ENCODE measurements around the gene DHRSX. TPM values are rescaled to one million over a fixed set of nuclear protein-coding genes. Genes with fewer than 3 reads are reported as not detected.
A peak's percentile ranks its signal among the peaks of the same experiment; 100 is the strongest.

Gene DHRSX
- polyA plus RNA-seq, 2 donors = 2.5 to 5.9 TPM

DNA sequence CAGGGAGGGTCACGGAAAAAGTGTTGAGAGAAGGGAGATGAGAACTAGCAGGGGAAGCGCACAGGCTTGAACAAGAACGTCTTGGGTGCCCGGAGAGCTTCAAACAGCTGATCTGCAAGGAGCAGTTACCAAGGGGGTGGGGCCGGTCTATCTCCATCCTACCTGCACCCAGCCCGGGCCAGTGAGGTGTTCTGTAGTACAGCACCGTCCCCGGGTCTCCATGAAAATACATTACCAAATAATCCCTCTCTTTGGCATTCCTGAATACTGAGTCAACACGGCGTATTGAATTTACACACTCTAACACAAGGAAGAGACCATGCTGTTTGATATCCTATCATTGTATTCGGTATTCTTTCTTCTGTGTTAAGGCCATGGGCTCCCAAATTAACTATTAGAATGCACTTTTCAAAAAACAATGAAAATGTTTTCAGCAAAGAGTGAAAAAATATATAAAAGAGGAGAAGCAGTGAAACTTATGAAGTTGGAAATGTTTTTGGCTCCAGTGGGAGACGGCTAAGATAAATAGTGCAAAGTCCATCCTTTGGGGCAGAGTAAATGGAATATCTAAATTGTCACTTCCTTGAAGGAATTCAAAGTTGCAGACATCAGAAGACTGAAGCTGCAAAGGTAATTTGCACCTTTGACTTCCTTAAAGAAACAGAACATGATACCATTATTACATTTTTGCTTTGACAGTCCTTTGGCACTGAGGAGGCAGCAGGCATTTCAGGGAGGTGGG, 90.3 kb downstream of the DHRSX start:
- H3K27ac ChIP-seq (ENCODE audit: low read depth in 2 of 2, low read length in 1 of 2) = no peak overlapping the region
- H3K27me3 ChIP-seq (ENCODE audit: control insufficient read depth in 1 of 2, insufficient read depth in 2 of 2, low read length in 2 of 2) = no peaks in the 10 kb centered on the region
- peaks cover 0 to 3% of the 10 kb centered on the region in 2 donors for H3K9me3 ChIP-seq (ENCODE audit: control insufficient read depth in 2 of 2, insufficient read depth in 1 of 2, low read depth in 1 of 2, low read length in 1 of 2)
- peaks cover 0 to 1% of the 10 kb centered on the region in 2 donors for H3K4me1 ChIP-seq (ENCODE audit: control insufficient read depth in 2 of 2, insufficient read depth in 2 of 2, low read length in 1 of 2)
- no peak overlapping the region for H3K4me3 ChIP-seq (ENCODE audit: low read depth in 1 of 2, low read length in 2 of 2)
- H3K36me3 ChIP-seq (ENCODE audit: control insufficient read depth in 2 of 2, insufficient read depth in 2 of 2, low read length in 1 of 2) = peaks cover 0 to 1% of the 10 kb centered on the region in 2 donors
- WGBS, 2 donors = 62% methylated on average over 12 of the region's 12 CpGs

- H3K27ac ChIP-seq (ENCODE audit: low read depth in 2 of 2, low read length in 1 of 2) = no peak overlapping the region
- 70 to 75% methylated on average over 8 of the region's 8 CpGs for WGBS, 2 donors
Observed at GRCh38 chrX:2409796-2410195, 91.0 kb downstream of the DHRSX start.

DNA sequence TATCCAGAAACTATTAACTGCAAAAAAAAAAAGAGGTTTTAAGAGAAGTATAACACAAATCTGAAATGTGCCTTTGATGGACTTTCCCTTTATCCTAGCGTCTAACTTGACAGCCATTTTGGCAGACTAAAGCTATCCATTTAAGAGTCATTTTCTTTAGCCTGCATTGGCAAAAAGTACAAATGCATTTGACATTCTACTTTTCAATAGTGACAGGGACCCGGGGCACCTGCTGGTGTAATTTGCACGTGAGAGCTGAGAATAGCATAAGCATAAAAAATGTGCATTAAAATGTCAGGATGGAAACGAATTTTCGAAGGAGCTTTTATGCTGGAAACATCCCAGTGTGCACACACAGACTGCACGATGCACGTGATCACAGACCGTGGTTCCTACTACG, 91.9 kb downstream of the DHRSX start:
- Histone ChIP-seq H3K9me3 (ENCODE audit: control insufficient read depth in 2 of 2, insufficient read depth in 1 of 2, low read depth in 1 of 2, low read length in 1 of 2) (peaks cover 0 to 3% of the 10 kb centered on the region in 2 donors), H3K27ac (ENCODE audit: low read depth in 2 of 2, low read length in 1 of 2) (no peak overlapping the region), H3K27me3 (ENCODE audit: control insufficient read depth in 1 of 2, insufficient read depth in 2 of 2, low read length in 2 of 2) (no peaks in the 10 kb centered on the region), H3K36me3 (ENCODE audit: control insufficient read depth in 2 of 2, insufficient read depth in 2 of 2, low read length in 1 of 2) (peaks cover 0 to 2% of the 10 kb centered on the region in 2 donors), H3K4me3 (ENCODE audit: low read depth in 1 of 2, low read length in 2 of 2) (no peak overlapping the region), H3K4me1 (ENCODE audit: control insufficient read depth in 2 of 2, insufficient read depth in 2 of 2, low read length in 1 of 2) (peaks cover 0 to 3% of the 10 kb centered on the region in 2 donors)
- 84 to 91% methylated on average over 9 of the region's 9 CpGs for WGBS, 2 donors

More at GRCh38 chrX:2409796-2410195, 91.0 kb downstream of the DHRSX start:
- H3K4me1 ChIP-seq (ENCODE audit: control insufficient read depth in 2 of 2, insufficient read depth in 2 of 2, low read length in 1 of 2) = peaks cover 0 to 3% of the 10 kb centered on the region in 2 donors
- H3K36me3 ChIP-seq (ENCODE audit: control insufficient read depth in 2 of 2, insufficient read depth in 2 of 2, low read length in 1 of 2) = peaks cover 0 to 2% of the 10 kb centered on the region in 2 donors
- H3K4me3 ChIP-seq (ENCODE audit: low read depth in 1 of 2, low read length in 2 of 2) = no peak overlapping the region
- no peaks in the 10 kb centered on the region for H3K27me3 ChIP-seq (ENCODE audit: control insufficient read depth in 1 of 2, insufficient read depth in 2 of 2, low read length in 2 of 2)
- H3K9me3 ChIP-seq (ENCODE audit: control insufficient read depth in 2 of 2, insufficient read depth in 1 of 2, low read depth in 1 of 2, low read length in 1 of 2) = peaks cover 0 to 3% of the 10 kb centered on the region in 2 donors

- no peaks in the 10 kb centered on the region for H3K27me3 ChIP-seq (ENCODE audit: control insufficient read depth in 1 of 2, insufficient read depth in 2 of 2, low read length in 2 of 2)
- H3K4me3 ChIP-seq (ENCODE audit: low read depth in 1 of 2, low read length in 2 of 2) = no peak overlapping the region
- peaks cover 4 to 6% of the 10 kb centered on the region in 2 donors for H3K4me1 ChIP-seq (ENCODE audit: control insufficient read depth in 2 of 2, insufficient read depth in 2 of 2, low read length in 1 of 2)
- H3K36me3 ChIP-seq (ENCODE audit: control insufficient read depth in 2 of 2, insufficient read depth in 2 of 2, low read length in 1 of 2) = peaks cover 2 to 3% of the 10 kb centered on the region in 2 donors
- WGBS, 2 donors = 96 to 98% methylated on average over 14 of the region's 14 CpGs
- H3K9me3 ChIP-seq (ENCODE audit: control insufficient read depth in 2 of 2, insufficient read depth in 1 of 2, low read depth in 1 of 2, low read length in 1 of 2) = peaks cover 0 to 3% of the 10 kb centered on the region in 2 donors
- no peak overlapping the region for H3K27ac ChIP-seq (ENCODE audit: low read depth in 2 of 2, low read length in 1 of 2)
Observed at GRCh38 chrX:2406891-2407518, 93.8 kb downstream of the DHRSX start.

DNA sequence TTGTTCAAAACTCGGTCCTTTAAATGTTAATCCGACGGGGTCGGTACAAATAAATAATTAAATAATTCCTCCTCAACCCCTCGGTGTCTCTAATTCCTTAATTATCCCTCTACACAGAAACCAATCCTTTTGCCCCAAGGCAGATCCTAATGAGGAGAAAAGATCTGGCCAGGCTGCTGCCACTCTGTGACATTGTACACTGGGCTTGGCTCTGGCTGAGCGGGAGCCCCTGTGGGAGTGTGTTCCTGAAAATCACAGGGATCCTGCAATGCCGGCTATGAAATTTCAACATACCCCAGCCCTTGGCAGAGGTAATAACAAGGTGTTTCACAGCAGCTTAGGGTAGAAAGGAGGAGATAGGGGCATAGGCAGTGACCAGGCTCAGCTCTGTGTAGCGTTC, 96.0 kb downstream of the DHRSX start:
- Histone ChIP-seq H3K27ac (ENCODE audit: low read depth in 2 of 2, low read length in 1 of 2) (no peak overlapping the region), H3K36me3 (ENCODE audit: control insufficient read depth in 2 of 2, insufficient read depth in 2 of 2, low read length in 1 of 2) (peaks cover 2 to 3% of the 10 kb centered on the region in 2 donors), H3K27me3 (ENCODE audit: control insufficient read depth in 1 of 2, insufficient read depth in 2 of 2, low read length in 2 of 2) (no peaks in the 10 kb centered on the region), H3K4me1 (ENCODE audit: control insufficient read depth in 2 of 2, insufficient read depth in 2 of 2, low read length in 1 of 2) (peaks cover 4 to 6% of the 10 kb centered on the region in 2 donors), H3K9me3 (ENCODE audit: control insufficient read depth in 2 of 2, insufficient read depth in 1 of 2, low read depth in 1 of 2, low read length in 1 of 2) (peaks cover 0 to 3% of the 10 kb centered on the region in 2 donors), H3K4me3 (ENCODE audit: low read depth in 1 of 2, low read length in 2 of 2) (no peak overlapping the region)
- 59 to 75% methylated on average over 8 of the region's 8 CpGs for WGBS, 2 donors

GRCh38 chrX:2402361-2402690, 98.5 kb downstream of the DHRSX start:
- Histone ChIP-seq H3K36me3 (ENCODE audit: control insufficient read depth in 2 of 2, insufficient read depth in 2 of 2, low read length in 1 of 2) (peaks cover 2 to 3% of the 10 kb centered on the region in 2 donors), H3K27me3 (ENCODE audit: control insufficient read depth in 1 of 2, insufficient read depth in 2 of 2, low read length in 2 of 2) (no peaks in the 10 kb centered on the region), H3K4me3 (ENCODE audit: low read depth in 1 of 2, low read length in 2 of 2) (no peak overlapping the region), H3K27ac (ENCODE audit: low read depth in 2 of 2, low read length in 1 of 2) (peak overlapping the region; percentile 49 to 85), H3K9me3 (ENCODE audit: control insufficient read depth in 2 of 2, insufficient read depth in 1 of 2, low read depth in 1 of 2, low read length in 1 of 2) (peaks cover 0 to 3% of the 10 kb centered on the region in 2 donors), H3K4me1 (ENCODE audit: control insufficient read depth in 2 of 2, insufficient read depth in 2 of 2, low read length in 1 of 2) (peaks cover 4 to 6% of the 10 kb centered on the region in 2 donors)
- 60 to 61% methylated on average over 7 of the region's 7 CpGs for WGBS, 2 donors

- Histone ChIP-seq H3K27me3 (ENCODE audit: control insufficient read depth in 1 of 2, insufficient read depth in 2 of 2, low read length in 2 of 2) (no peaks in the 10 kb centered on the region), H3K9me3 (ENCODE audit: control insufficient read depth in 2 of 2, insufficient read depth in 1 of 2, low read depth in 1 of 2, low read length in 1 of 2) (no peaks in the 10 kb centered on the region), H3K4me1 (ENCODE audit: control insufficient read depth in 2 of 2, insufficient read depth in 2 of 2, low read length in 1 of 2) (peaks cover 4 to 6% of the 10 kb centered on the region in 2 donors), H3K36me3 (ENCODE audit: control insufficient read depth in 2 of 2, insufficient read depth in 2 of 2, low read length in 1 of 2) (peaks cover 2 to 3% of the 10 kb centered on the region in 2 donors), H3K4me3 (ENCODE audit: low read depth in 1 of 2, low read length in 2 of 2) (peak overlapping the region in 1 of 2 donors; percentile 5), H3K27ac (ENCODE audit: low read depth in 2 of 2, low read length in 1 of 2) (peak overlapping the region; percentile 49 to 89)
- WGBS, 2 donors = 47 to 56% methylated on average over 21 of the region's 21 CpGs
Observed at GRCh38 chrX:2401590-2402360, 99.0 kb downstream of the DHRSX start.

DNA sequence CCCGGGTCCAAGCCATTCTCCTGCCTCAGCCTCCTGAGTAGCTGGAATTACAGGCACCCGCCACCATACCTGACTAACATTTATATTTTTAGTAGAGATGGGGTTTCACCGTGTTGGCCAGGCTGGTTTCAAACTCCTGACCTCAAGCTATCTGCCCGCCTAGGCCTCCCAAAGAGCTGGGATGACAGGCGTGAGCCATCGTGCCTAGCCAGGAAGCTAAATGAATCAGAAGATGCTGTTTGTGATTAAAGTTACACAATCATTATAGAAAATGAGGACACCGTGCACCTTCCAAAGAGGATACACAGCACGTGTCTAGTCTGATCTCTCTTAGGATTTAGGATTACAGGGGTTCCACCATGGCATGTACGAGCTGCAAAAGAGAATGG, 99.6 kb downstream of the DHRSX start:
- peak overlapping the region in 1 of 2 donors; percentile 5 for H3K4me3 ChIP-seq (ENCODE audit: low read depth in 1 of 2, low read length in 2 of 2)
- no peaks in the 10 kb centered on the region for H3K27me3 ChIP-seq (ENCODE audit: control insufficient read depth in 1 of 2, insufficient read depth in 2 of 2, low read length in 2 of 2)
- peaks cover 4 to 6% of the 10 kb centered on the region in 2 donors for H3K4me1 ChIP-seq (ENCODE audit: control insufficient read depth in 2 of 2, insufficient read depth in 2 of 2, low read length in 1 of 2)
- peaks cover 2 to 3% of the 10 kb centered on the region in 2 donors for H3K36me3 ChIP-seq (ENCODE audit: control insufficient read depth in 2 of 2, insufficient read depth in 2 of 2, low read length in 1 of 2)
- H3K27ac ChIP-seq (ENCODE audit: low read depth in 2 of 2, low read length in 1 of 2) = peak overlapping the region; percentile 49 to 89
- WGBS, 2 donors = 58 to 65% methylated on average over 9 of the region's 9 CpGs
- no peaks in the 10 kb centered on the region for H3K9me3 ChIP-seq (ENCODE audit: control insufficient read depth in 2 of 2, insufficient read depth in 1 of 2, low read depth in 1 of 2, low read length in 1 of 2)

- no peaks in the 10 kb centered on the region for H3K9me3 ChIP-seq (ENCODE audit: control insufficient read depth in 2 of 2, insufficient read depth in 1 of 2, low read depth in 1 of 2, low read length in 1 of 2)
- H3K36me3 ChIP-seq (ENCODE audit: control insufficient read depth in 2 of 2, insufficient read depth in 2 of 2, low read length in 1 of 2) = peaks cover 0 to 3% of the 10 kb centered on the region in 2 donors
- WGBS, 2 donors = 69 to 85% methylated on average over 14 of the region's 14 CpGs
Observed at GRCh38 chrX:2398064-2398656, 102.6 kb downstream of the DHRSX start.

More at GRCh38 chrX:2398064-2398656, 102.6 kb downstream of the DHRSX start:
- H3K27me3 ChIP-seq (ENCODE audit: control insufficient read depth in 1 of 2, insufficient read depth in 2 of 2, low read length in 2 of 2) = no peaks in the 10 kb centered on the region
- H3K4me1 ChIP-seq (ENCODE audit: control insufficient read depth in 2 of 2, insufficient read depth in 2 of 2, low read length in 1 of 2) = peaks cover 3 to 4% of the 10 kb centered on the region in 2 donors
- no peak overlapping the region for H3K27ac ChIP-seq (ENCODE audit: low read depth in 2 of 2, low read length in 1 of 2)
- H3K4me3 ChIP-seq (ENCODE audit: low read depth in 1 of 2, low read length in 2 of 2) = no peak overlapping the region
